HEK293 (cell line): ENCODE measurements around the gene ARHGAP15.

Source experiments
- CTCF ChIP-seq: fragments of 450-650 bp; formaldehyde crosslinking; IDR thresholded peaks from 2 replicates; pipeline ENCODE4 v1.5.1; 2016; ENCODE audit warnings: missing biosample characterization, missing genetic modification characterization
- ELK4 ChIP-seq: IDR thresholded peaks from 2 replicates; pipeline ENCODE4 v1.6.1; 2011; ENCODE audit warnings: mild to moderate bottlenecking, low read depth, low read length, borderline replicate concordance
- PBX3 ChIP-seq: sonication (generic); formaldehyde crosslinking; IDR thresholded peaks from 2 replicates; pipeline ENCODE4 v1.8.1; 2022; ENCODE audit warnings: mild to moderate bottlenecking, moderate library complexity, missing genetic modification reagents
- REST ChIP-seq: fragments of 450-650 bp; formaldehyde crosslinking; IDR thresholded peaks from 2 replicates; pipeline ENCODE4 v1.5.1; 2016; ENCODE audit warnings: missing biosample characterization, missing genetic modification characterization
- ZBTB11 ChIP-seq: fragments of 450-650 bp; formaldehyde crosslinking; conservative IDR thresholded peaks from 2 replicates; pipeline ENCODE4 v1.5.1; 2016; ENCODE audit warnings: low read depth, missing biosample characterization, missing genetic modification characterization
- ZBTB21 ChIP-seq: fragments of 450-650 bp; formaldehyde crosslinking; IDR thresholded peaks from 2 replicates; pipeline ENCODE4 v1.5.1; 2017; ENCODE audit warnings: missing biosample characterization, missing genetic modification characterization
- ZBTB49 ChIP-seq: fragments of 450-650 bp; formaldehyde crosslinking; IDR thresholded peaks from 2 replicates; pipeline ENCODE4 v1.5.1; 2016; ENCODE audit warnings: missing biosample characterization, missing genetic modification characterization, low read depth
- ZFP41 ChIP-seq: fragments of 450-650 bp; formaldehyde crosslinking; IDR thresholded peaks from 2 replicates; pipeline ENCODE4 v1.5.1; 2016; ENCODE audit warnings: missing biosample characterization, missing genetic modification characterization, borderline replicate concordance
- ZNF133 ChIP-seq: fragments of 450-650 bp; formaldehyde crosslinking; IDR thresholded peaks from 2 replicates; pipeline ENCODE4 v1.5.1; 2016; ENCODE audit warnings: missing biosample characterization, missing genetic modification characterization
- ZNF530 ChIP-seq: fragments of 450-650 bp; formaldehyde crosslinking; IDR thresholded peaks from 2 replicates; pipeline ENCODE4 v1.5.1; 2016; ENCODE audit warnings: low read depth, missing biosample characterization, missing genetic modification characterization
- ZNF580 ChIP-seq: fragments of 450-650 bp; formaldehyde crosslinking; IDR thresholded peaks from 2 replicates; pipeline ENCODE4 v1.5.1; 2016; ENCODE audit warnings: missing biosample characterization, missing genetic modification characterization

GRCh38 chr2:143745060-143745459, 615.8 kb downstream of the ARHGAP15 start:
- no peak for TF ChIP-seq REST
- TF ChIP-seq ZNF530 (tag by site-specific recombination), result no peak
- TF ChIP-seq ZBTB11 (tag by site-specific recombination), result no peak
- TF ChIP-seq ZNF133 (tag by site-specific recombination), result no peak
- TF ChIP-seq CTCF, result no peak
- no peak for TF ChIP-seq PBX3 (CRISPR knock-in tag)
- no peak for TF ChIP-seq ZBTB49
- no peak for TF ChIP-seq ZFP41 (tag by site-specific recombination)
- TF ChIP-seq ZBTB21 (tag by site-specific recombination), result no peak
- no peak for TF ChIP-seq ZNF580
- TF ChIP-seq ELK4, result no peak
